ENCODE results near the gene GNA14.

The GNA14 gene

DNA sequence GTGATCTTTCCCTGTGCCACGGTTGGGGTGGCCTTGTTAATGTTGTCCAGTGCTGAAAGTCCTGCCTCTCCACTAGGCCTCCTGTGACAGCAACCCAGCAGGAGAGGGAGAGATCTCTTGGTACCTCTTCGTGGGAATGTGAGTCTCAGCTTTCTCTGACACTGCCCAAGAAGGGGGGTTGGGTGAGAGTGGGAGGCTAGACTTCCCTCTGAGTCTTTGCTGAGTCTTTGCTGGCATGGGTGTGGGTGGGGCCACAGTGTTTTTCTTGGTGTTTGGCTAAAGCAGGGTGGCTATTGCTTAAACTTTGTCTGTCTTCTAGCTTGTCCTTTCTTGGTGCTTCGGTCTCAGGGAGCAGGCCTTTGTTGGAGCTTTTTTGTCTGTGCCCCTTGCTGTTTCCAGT lies 145.6 kb downstream of the GNA14 start:
- no peaks in the 10 kb centered on the region for H3K9me3 ChIP-seq (ENCODE audit: control insufficient read depth, insufficient read depth, low read depth, low read length)
- no peak overlapping the region for H3K27ac ChIP-seq (ENCODE audit: extremely low read depth, low read depth, low read length)
- H3K36me3 ChIP-seq (ENCODE audit: control insufficient read depth in 2 of 2, insufficient read depth in 1 of 2, low read length in 2 of 2) = no peaks in the 10 kb centered on the region
- no peak for TF ChIP-seq KLF8 (tag by site-specific recombination; IDR thresholded peaks at IDR 0.05)
- peak; percentile 38; the same call in 1 of the 2 replicates for TF ChIP-seq EGR2 (tag by site-specific recombination; IDR thresholded peaks at IDR 0.05; ENCODE audit: low read depth)
- TF ChIP-seq ZIC2 (tag by site-specific recombination; IDR thresholded peaks at IDR 0.05) = peak; percentile 74; the same call in 1 of the 2 replicates
- TF ChIP-seq, protein P1, sequence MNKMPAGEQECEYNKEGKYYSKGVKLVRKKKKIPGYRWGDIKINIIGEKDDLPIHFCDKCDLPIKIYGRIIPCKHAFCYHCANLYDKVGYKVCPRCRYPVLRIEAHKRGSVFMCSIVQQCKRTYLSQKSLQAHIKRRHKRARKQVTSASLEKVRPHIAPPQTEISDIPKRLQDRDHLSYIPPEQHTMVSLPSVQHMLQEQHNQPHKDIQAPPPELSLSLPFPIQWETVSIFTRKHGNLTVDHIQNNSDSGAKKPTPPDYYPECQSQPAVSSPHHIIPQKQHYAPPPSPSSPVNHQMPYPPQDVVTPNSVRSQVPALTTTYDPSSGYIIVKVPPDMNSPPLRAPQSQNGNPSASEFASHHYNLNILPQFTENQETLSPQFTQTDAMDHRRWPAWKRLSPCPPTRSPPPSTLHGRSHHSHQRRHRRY (tag by site-specific recombination; IDR thresholded peaks at IDR 0.05) = no peak
- peak; percentile 52 for TF ChIP-seq ZFHX2 (tag by site-specific recombination; conservative IDR thresholded peaks at IDR 0.05)
- TF ChIP-seq, protein P2, sequence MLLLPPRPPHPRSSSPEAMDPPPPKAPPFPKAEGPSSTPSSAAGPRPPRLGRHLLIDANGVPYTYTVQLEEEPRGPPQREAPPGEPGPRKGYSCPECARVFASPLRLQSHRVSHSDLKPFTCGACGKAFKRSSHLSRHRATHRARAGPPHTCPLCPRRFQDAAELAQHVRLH (tag by site-specific recombination; IDR thresholded peaks at IDR 0.05) = no peak
- POLR2A ChIA-PET = no interaction called here
- no peaks in the 10 kb centered on the region for H3K4me1 ChIP-seq (ENCODE audit: control insufficient read depth, insufficient read depth, low read length)
- H3K4me3 ChIP-seq (ENCODE audit: low read depth, low read length) = no peak overlapping the region
- CTCF ChIA-PET = interaction anchor here (0.6 to 2.2 kb wide), 4 partner anchors 11 to 45 kb away, joined by 3 to 10 read pairs (median 5); no protein-coding TSS in a partner anchor

DNA sequence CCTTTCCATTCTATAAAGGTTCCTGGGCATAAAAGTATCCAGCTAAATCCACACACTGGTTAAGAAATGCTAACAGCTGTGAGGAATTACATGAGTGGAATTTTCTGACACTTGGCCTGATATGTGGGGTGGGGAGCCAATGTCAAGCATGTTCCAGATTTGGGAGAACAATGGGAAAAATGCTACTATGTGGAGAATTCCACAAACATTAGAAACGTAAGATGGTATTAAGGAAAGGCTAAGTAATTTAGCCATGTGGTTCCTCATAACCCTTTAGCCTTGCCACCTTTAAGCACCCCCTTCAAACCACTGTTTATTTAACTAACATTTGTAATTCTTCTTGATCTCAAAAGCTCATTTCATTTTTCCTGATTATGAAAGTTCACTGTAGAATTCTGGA lies 149.2 kb downstream of the GNA14 start:
- no peak for TF ChIP-seq SP7 (tag by site-specific recombination; IDR thresholded peaks at IDR 0.05)
- no peak for TF ChIP-seq ZNF433 (tag by site-specific recombination; IDR thresholded peaks at IDR 0.05; ENCODE audit: low read depth)
- no peak for TF ChIP-seq ZNF670 (tag by site-specific recombination; IDR thresholded peaks at IDR 0.05; ENCODE audit: low read depth)
- TF ChIP-seq ZBTB7A (tag by site-specific recombination; IDR thresholded peaks at IDR 0.05; ENCODE audit: low read depth) = no peak
- H3K27ac ChIP-seq (ENCODE audit: extremely low read depth, low read depth, low read length) = no peak overlapping the region
- no peaks in the 10 kb centered on the region for H3K36me3 ChIP-seq (ENCODE audit: control insufficient read depth in 2 of 2, insufficient read depth in 1 of 2, low read length in 2 of 2)
- H3K4me1 ChIP-seq (ENCODE audit: control insufficient read depth, insufficient read depth, low read length) = no peaks in the 10 kb centered on the region; the same call in 1 of the 2 replicates
- POLR2A ChIA-PET = no interaction called here
- no peaks in the 10 kb centered on the region for H3K9me3 ChIP-seq (ENCODE audit: control insufficient read depth, insufficient read depth, low read depth, low read length)
- no peak overlapping the region for H3K4me3 ChIP-seq (ENCODE audit: low read depth, low read length)
- CTCF ChIA-PET = interaction anchor here (0.6 kb wide), 1 partner anchor 333 kb away, joined by 3 read pairs; no protein-coding TSS in a partner anchor

DNA sequence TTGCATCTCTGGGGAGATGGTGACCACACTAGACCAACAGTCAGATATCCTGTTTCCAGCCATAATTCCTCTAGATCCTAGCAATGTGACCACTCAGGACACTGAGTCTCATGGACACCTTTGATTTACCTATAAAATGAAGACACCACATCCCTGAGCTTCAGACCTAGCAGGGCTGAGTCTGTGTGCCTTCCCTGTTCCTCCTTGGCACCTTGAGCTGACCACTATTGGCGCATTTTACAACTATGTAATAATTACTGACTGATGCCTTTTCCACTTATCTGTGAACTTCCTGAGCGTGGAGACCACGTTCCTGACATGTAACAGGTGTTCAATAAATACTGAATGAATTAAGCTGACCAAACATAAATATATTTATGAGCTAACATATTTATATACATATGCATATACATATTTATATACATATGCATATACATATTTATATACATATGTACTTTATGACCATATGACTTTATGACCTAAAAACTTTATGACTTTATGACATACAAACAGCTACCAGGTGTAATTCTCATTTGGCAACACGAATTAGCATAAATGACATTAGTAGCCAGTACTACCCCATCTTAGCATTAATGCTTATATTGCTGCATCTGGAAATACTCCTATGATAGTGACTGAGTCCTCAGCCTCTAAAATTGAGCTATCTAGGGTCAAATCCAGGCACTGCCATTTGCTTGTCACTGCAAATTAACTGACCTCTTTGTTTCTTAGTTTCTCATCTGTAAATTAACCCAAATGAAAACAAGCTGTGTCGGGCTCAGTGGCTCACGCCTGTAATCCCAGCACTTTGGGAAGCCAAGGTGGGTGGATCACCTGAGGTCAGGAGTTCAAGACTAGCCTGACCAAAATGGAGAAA lies 150.6 kb downstream of the GNA14 start:
- Histone ChIP-seq H3K4me1 (ENCODE audit: control insufficient read depth, insufficient read depth, low read length) (no peaks in the 10 kb centered on the region; the same call in 1 of the 2 replicates), H3K36me3 (ENCODE audit: control insufficient read depth in 2 of 2, insufficient read depth in 1 of 2, low read length in 2 of 2) (no peaks in the 10 kb centered on the region), H3K9me3 (ENCODE audit: control insufficient read depth, insufficient read depth, low read depth, low read length) (no peaks in the 10 kb centered on the region), H3K27ac (ENCODE audit: extremely low read depth, low read depth, low read length) (no peak overlapping the region), H3K4me3 (ENCODE audit: low read depth, low read length) (no peak overlapping the region)
- ChIA-PET POLR2A (no interaction called here), CTCF (interaction anchor here (0.6 to 2.0 kb wide), 5 partner anchors 9 to 254 kb away, joined by 3 to 8 read pairs (median 4); no protein-coding TSS in a partner anchor)
- TF ChIP-seq ZNF157 (tag by site-specific recombination; IDR thresholded peaks at IDR 0.05) (no peak), REPIN1 (tag by site-specific recombination; IDR thresholded peaks at IDR 0.05; ENCODE audit: low read depth) (no peak), KLF1 (tag by site-specific recombination; IDR thresholded peaks at IDR 0.05) (no peak), SP2 (tag by site-specific recombination; IDR thresholded peaks at IDR 0.05) (no peak), ZNF311 (tag by site-specific recombination; IDR thresholded peaks at IDR 0.05; ENCODE audit: borderline replicate concordance) (no peak), ZNF292 (tag by site-specific recombination; IDR thresholded peaks at IDR 0.05; ENCODE audit: borderline replicate concordance, low read depth) (no peak), ZNF555 (tag by site-specific recombination; conservative IDR thresholded peaks at IDR 0.05) (no peak)
- TF ChIP-seq, protein P3, sequence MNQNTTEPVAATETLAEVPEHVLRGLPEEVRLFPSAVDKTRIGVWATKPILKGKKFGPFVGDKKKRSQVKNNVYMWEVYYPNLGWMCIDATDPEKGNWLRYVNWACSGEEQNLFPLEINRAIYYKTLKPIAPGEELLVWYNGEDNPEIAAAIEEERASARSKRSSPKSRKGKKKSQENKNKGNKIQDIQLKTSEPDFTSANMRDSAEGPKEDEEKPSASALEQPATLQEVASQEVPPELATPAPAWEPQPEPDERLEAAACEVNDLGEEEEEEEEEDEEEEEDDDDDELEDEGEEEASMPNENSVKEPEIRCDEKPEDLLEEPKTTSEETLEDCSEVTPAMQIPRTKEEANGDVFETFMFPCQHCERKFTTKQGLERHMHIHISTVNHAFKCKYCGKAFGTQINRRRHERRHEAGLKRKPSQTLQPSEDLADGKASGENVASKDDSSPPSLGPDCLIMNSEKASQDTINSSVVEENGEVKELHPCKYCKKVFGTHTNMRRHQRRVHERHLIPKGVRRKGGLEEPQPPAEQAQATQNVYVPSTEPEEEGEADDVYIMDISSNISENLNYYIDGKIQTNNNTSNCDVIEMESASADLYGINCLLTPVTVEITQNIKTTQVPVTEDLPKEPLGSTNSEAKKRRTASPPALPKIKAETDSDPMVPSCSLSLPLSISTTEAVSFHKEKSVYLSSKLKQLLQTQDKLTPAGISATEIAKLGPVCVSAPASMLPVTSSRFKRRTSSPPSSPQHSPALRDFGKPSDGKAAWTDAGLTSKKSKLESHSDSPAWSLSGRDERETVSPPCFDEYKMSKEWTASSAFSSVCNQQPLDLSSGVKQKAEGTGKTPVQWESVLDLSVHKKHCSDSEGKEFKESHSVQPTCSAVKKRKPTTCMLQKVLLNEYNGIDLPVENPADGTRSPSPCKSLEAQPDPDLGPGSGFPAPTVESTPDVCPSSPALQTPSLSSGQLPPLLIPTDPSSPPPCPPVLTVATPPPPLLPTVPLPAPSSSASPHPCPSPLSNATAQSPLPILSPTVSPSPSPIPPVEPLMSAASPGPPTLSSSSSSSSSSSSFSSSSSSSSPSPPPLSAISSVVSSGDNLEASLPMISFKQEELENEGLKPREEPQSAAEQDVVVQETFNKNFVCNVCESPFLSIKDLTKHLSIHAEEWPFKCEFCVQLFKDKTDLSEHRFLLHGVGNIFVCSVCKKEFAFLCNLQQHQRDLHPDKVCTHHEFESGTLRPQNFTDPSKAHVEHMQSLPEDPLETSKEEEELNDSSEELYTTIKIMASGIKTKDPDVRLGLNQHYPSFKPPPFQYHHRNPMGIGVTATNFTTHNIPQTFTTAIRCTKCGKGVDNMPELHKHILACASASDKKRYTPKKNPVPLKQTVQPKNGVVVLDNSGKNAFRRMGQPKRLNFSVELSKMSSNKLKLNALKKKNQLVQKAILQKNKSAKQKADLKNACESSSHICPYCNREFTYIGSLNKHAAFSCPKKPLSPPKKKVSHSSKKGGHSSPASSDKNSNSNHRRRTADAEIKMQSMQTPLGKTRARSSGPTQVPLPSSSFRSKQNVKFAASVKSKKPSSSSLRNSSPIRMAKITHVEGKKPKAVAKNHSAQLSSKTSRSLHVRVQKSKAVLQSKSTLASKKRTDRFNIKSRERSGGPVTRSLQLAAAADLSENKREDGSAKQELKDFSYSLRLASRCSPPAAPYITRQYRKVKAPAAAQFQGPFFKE (tag by site-specific recombination; IDR thresholded peaks at IDR 0.05; ENCODE audit: borderline replicate concordance) = no peak
- TF ChIP-seq, protein P4, sequence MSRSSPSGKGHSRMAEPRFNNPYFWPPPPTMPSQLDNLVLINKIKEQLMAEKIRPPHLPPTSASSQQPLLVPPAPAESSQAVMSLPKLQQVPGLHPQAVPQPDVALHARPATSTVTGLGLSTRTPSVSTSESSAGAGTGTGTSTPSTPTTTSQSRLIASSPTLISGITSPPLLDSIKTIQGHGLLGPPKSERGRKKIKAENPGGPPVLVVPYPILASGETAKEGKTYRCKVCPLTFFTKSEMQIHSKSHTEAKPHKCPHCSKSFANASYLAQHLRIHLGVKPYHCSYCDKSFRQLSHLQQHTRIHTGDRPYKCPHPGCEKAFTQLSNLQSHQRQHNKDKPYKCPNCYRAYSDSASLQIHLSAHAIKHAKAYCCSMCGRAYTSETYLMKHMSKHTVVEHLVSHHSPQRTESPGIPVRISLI (tag by site-specific recombination; IDR thresholded peaks at IDR 0.05) = no peak
- TF ChIP-seq, protein P5, sequence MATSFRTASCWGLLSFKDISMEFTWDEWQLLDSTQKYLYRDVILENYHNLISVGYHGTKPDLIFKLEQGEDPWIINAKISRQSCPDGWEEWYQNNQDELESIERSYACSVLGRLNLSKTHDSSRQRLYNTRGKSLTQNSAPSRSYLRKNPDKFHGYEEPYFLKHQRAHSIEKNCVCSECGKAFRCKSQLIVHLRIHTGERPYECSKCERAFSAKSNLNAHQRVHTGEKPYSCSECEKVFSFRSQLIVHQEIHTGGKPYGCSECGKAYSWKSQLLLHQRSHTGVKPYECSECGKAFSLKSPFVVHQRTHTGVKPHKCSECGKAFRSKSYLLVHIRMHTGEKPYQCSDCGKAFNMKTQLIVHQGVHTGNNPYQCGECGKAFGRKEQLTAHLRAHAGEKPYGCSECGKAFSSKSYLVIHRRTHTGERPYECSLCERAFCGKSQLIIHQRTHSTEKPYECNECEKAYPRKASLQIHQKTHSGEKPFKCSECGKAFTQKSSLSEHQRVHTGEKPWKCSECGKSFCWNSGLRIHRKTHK (tag by site-specific recombination; IDR thresholded peaks at IDR 0.05) = no peak
